ENCODE results near the gene DRC1.

The DRC1 gene

DNA sequence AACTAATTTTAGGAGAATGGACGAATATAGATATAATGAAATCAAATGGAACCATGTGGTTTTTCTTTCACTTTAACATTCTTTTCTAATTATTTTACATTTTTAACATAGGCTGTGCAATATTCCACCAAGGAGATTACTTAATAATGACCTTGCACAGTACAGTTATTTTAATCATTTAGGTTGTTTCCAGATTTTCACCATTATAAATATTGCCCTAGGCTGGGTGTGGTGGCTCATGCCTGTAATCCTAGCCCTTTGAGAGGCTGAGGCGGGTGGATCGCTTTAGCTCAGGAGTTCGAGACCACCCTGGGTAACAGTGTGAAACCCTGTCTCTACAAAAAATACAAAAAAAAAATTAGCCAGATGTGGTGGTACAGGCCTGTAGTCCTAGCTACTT, 14.5 kb upstream of the DRC1 start:
- TF ChIP-seq, protein P1, sequence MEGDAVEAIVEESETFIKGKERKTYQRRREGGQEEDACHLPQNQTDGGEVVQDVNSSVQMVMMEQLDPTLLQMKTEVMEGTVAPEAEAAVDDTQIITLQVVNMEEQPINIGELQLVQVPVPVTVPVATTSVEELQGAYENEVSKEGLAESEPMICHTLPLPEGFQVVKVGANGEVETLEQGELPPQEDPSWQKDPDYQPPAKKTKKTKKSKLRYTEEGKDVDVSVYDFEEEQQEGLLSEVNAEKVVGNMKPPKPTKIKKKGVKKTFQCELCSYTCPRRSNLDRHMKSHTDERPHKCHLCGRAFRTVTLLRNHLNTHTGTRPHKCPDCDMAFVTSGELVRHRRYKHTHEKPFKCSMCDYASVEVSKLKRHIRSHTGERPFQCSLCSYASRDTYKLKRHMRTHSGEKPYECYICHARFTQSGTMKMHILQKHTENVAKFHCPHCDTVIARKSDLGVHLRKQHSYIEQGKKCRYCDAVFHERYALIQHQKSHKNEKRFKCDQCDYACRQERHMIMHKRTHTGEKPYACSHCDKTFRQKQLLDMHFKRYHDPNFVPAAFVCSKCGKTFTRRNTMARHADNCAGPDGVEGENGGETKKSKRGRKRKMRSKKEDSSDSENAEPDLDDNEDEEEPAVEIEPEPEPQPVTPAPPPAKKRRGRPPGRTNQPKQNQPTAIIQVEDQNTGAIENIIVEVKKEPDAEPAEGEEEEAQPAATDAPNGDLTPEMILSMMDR (IDR thresholded peaks at IDR 0.05), result no peak

DNA sequence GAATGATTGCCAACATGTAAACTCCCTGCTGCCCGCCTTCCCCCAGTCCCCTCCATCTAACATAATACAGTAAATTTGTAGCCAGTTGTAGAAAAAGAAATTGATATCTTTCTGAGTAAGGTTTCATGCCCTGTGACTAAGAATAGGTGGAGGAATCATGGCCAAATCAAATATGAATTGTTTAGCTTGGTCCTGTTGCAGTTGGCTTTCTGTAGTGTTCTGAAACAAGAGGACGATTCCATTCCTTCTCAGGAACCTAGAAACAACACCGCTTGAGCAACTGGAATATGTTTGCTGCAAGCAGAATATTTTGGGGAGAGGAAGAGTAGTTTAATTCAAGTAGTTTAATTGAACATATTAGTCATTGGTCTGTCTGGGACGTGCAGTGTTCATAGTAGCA, 7.0 kb upstream of the DRC1 start:
- TF ChIP-seq, protein P1 (IDR thresholded peaks at IDR 0.05), result no peak

DNA sequence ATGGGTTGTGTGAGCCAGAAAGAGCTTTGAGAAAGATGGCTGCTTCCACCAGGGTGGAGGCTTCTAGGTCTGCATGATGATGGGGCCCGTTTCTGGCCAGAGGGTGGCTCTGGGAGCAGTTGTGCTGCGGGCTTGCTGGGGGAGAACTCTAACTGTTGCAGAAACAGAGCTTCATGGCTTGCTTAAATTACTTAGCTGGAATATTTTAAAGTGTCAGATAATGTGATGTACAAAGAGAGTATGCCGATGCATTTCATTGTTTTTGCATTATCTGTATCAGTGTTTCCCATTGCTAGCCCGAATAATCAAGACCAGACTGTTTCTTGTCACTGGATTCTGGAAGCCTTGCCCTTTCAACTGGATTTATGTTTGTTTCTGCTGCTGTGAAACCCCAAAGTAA, 6.3 kb upstream of the DRC1 start:
- TF ChIP-seq, protein P1 (IDR thresholded peaks at IDR 0.05), result no peak

DNA sequence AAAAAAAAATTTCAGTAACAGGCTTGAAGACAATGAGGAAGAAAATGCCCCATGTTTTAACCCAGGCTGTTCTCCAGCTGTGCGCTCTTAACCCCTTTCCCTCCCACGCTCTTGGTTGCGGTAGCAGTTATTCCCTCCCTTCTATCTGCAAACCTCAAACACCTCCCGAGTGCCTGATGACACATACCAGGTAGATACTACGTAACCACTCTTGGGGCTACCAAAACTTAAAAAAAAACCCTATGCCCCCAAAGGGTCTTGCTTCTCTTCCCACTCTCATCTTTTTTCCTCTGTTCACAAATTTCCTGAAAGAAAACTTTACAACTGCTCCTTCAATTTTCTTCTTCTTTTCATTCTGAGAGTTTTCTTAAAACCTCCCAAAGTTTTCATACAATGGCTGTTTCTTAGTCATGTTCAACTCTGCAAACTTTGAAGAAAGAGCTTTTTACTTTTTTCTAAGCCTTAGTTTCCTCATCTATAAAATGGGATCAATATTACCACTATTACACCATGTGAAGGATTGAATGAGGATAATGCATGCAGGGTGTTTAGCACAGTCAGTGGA, 4.9 kb upstream of the DRC1 start:
- TF ChIP-seq, protein P1 (IDR thresholded peaks at IDR 0.05), result no peak

DNA sequence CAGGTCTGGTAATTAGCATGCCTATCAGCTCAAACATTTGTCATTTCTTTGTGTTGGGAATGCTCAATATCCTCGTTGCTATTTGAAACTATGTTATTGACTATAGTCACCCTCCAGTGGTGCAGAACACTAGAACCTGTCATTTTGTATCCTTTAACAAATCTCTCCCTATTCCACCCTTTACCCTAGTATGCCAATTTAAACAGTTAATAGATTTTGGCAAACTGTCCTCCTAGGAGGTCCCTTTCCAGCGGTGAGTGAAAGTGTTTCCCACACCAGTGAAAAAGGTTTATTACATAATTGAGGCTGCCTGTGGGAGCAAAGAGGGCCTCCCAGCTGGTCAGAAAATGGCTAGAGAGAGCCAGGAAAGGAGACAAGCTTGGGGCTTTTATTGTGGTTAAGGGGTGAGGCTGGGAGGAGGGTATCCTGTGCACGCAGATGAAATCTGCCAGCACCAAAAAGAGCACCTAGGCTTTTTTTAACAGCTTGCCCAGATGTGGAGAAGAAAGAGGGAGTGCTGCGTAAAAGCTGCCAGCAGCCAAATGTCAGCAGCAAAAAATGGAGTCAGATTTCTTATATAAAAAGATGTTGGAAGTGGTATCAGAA, 1.8 kb upstream of the DRC1 start:
- TF ChIP-seq, protein P1 (IDR thresholded peaks at IDR 0.05), result no peak

DNA sequence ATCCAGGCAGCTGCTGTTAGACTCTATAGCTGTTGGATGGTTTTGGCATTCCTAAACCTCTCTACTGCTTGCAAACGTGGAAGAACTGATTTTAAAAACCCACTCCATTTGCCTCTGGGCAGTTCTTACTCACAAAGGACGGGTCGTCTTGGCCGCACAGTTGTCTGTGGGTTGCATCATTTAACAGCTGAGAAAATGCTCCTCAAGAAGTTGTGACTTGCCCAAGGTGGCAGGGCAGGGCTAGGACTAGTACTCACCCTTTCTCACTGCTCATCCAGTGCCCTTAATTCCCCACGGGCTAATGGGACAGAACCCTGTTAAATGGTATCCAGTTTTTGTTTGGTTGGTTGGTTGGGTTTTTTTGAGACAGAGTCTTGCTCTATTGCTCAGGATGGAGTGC, 997 bp upstream of the DRC1 start:
- TF ChIP-seq, protein P1 (IDR thresholded peaks at IDR 0.05), result no peak

DNA sequence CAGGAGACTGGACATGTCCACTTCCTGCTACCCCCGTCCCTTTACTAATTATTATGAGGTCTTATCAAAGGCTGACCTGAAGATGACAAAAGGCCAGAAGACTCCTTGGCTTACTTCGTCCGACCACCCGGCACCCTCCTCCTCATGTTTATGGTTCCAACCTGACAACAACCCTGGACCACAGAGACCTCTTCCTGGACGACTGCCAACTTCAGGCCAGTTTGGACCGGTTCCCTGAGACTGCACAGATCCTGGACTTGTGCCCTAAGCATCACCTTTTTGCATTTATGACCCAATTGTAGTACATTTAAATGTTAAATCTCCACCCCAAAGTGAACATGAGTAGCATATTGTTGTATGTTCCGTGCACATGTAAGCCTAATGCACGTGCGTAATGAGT, 5.8 kb downstream of the DRC1 start:
- TF ChIP-seq, protein P1 (IDR thresholded peaks at IDR 0.05), result no peak

DNA sequence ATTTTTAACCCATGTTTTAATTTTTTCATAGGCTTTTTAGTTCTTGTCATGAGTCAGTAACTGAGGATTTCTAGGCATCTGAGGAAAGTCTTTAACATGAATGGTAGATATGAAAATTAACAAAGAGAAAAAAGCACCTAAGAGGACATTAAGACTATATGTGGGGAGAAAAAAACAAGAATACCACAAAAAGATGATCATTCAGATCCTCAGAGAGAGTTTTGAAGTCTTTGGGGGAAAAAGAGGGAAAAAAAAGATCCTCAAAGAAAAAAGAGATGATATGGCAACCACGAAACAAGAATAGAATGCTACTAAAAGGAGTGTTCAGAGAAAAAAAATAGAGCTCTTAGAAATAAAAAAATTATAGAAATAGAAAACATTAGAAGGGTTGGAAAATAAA, 8.1 kb downstream of the DRC1 start:
- TF ChIP-seq, protein P1 (IDR thresholded peaks at IDR 0.05), result no peak

All from LNCAP (cell line).